PC-9 (cell line): ENCODE data around the gene TRIM44. TPM values are rescaled to one million over a fixed set of nuclear protein-coding genes. Genes with fewer than 3 reads are reported as not detected.

Experiments used
- BruUV-seq: library from RNA; stranded (reverse); fragments of 400-500 nt; replicated peaks from 2 replicates; lab custom pipeline; 2021; lab: Mats Ljungman, UMichigan
- CTCF ChIA-PET: fragments of 300-600 bp; sonication (Branson Sonifier 250); formaldehyde crosslinking; loops from one replicate; lab custom pipeline; 2022; ENCODE audit warnings: antibody characterized with exemption; lab: Charles Lee
- POLR2A ChIA-PET: fragments of 300-600 bp; sonication (Branson Sonifier 250); formaldehyde crosslinking; loops from one replicate; lab custom pipeline; 2022; ENCODE audit warnings: antibody characterized with exemption; ENCODE audit not compliant: unreplicated experiment; lab: Charles Lee
- DNase-seq, 2 experiments: peaks; one replicate each; pipeline versions ENCODE4 v3.0.0 to v3.0.0-alpha.2; 2015 to 2022; ENCODE audit warnings: mixed read lengths in 1 of 2
- H2AFZ ChIP-seq: fragments of 200-600 bp; sonication (generic); 2 replicates; pipeline ENCODE4 v1.8.1; 2017; ENCODE audit warnings: antibody characterized with exemption
- H3F3A ChIP-seq: fragments of 200-600 bp; sonication (generic); 2 replicates; pipeline ENCODE4 v1.8.1; 2017; ENCODE audit warnings: antibody characterized with exemption, mild to moderate bottlenecking, low read depth; ENCODE audit not compliant: insufficient read depth
- H3K27ac ChIP-seq: fragments of 200-600 bp; sonication (generic); 2 replicates; pipeline ENCODE4 v1.6.1; 2016; ENCODE audit warnings: mixed run types
- H3K27me3 ChIP-seq: fragments of 200-600 bp; sonication (generic); 2 replicates; pipeline ENCODE4 v1.6.1; 2016; ENCODE audit warnings: low read depth, mixed run types; ENCODE audit not compliant: insufficient read depth
- H3K36me3 ChIP-seq: fragments of 200-600 bp; sonication (generic); 2 replicates; pipeline ENCODE4 v1.6.1; 2016; ENCODE audit warnings: low read depth, mixed run types
- H3K4me1 ChIP-seq: fragments of 200-600 bp; sonication (generic); replicated peaks from 2 replicates; pipeline ENCODE4 v1.6.1; 2016; ENCODE audit warnings: mixed run types; ENCODE audit not compliant: insufficient read depth
- H3K4me2 ChIP-seq: fragments of 200-600 bp; sonication (generic); 2 replicates; pipeline ENCODE4 v1.6.1; 2017; ENCODE audit warnings: mixed run types
- H3K4me3 ChIP-seq: fragments of 200-600 bp; sonication (generic); 2 replicates; pipeline ENCODE4 v1.6.1; 2016; ENCODE audit warnings: mixed run types
- H3K79me2 ChIP-seq: fragments of 200-600 bp; sonication (generic); 2 replicates; pipeline ENCODE4 v1.6.1; 2017; ENCODE audit warnings: low read depth, mixed run types
- H3K9me2 ChIP-seq: fragments of 200-600 bp; sonication (generic); 2 replicates; pipeline ENCODE4 v1.8.1; 2017; ENCODE audit warnings: mild to moderate bottlenecking; ENCODE audit not compliant: insufficient read depth
- H3K9me3 ChIP-seq: fragments of 200-600 bp; sonication (generic); 2 replicates; pipeline ENCODE4 v1.8.1; 2016; ENCODE audit warnings: low read depth; ENCODE audit not compliant: insufficient read depth
- H4K20me1 ChIP-seq: fragments of 200-600 bp; sonication (generic); 2 replicates; pipeline ENCODE4 v1.8.1; 2017; ENCODE audit not compliant: insufficient read depth
- CTCF ChIP-seq: fragments of 200-600 bp; sonication (generic); conservative IDR thresholded peaks from 2 replicates; pipeline ENCODE4 v1.6.1; 2017; ENCODE audit warnings: mixed run types, antibody characterized with exemption, mild to moderate bottlenecking, moderate library complexity
- EZH2 ChIP-seq: fragments of 200-600 bp; sonication (generic); IDR thresholded peaks from 2 replicates; pipeline ENCODE4 v1.8.0; 2017; ENCODE audit warnings: antibody characterized with exemption, low read depth
- intact Hi-C: fragments of 100-400 bp; cut with micrococcal nuclease; formaldehyde crosslinking; loops from one replicate; pipeline ENCODE4 v1.10.0; 2022; ENCODE audit not compliant: unreplicated experiment
- total RNA-seq: library from RNA; stranded (reverse); gene quantifications from 2 replicates; pipeline ENCODE4 v1.2.3, GENCODE V29; 2021

Gene TRIM44
- total RNA-seq, 1 experiment from 2014 or later: 100 TPM

GRCh38 chr11:35661534-35661933, 1.0 kb upstream of the TRIM44 start:
- TF ChIP-seq CTCF: no peak
- TF ChIP-seq EZH2: no peak
- Histone ChIP-seq H2AFZ (peak overlapping the region; percentile 92), H3K4me3 (peak overlapping the region; percentile 88), H3K9me3 (peaks cover 26% of the 10 kb centered on the region), H3K4me1 (peaks cover 46% of the 10 kb centered on the region), H3K36me3 (peaks cover 21% of the 10 kb centered on the region), H3K27ac (peak overlapping the region; percentile 89), H3K79me2 (peaks cover 36% of the 10 kb centered on the region), H3K9me2 (no peaks in the 10 kb centered on the region), H3K4me2 (peak overlapping the region; percentile 87), H4K20me1 (no peaks in the 10 kb centered on the region), H3K27me3 (no peaks in the 10 kb centered on the region), H3F3A (peaks cover 13% of the 10 kb centered on the region)
- ChIA-PET CTCF (interaction anchor here (0.6 kb wide), 1 partner anchor 160 kb away, joined by 8 read pairs; no protein-coding TSS in a partner anchor), POLR2A (interaction anchor here (0.6 kb wide), 1 partner anchor 596 kb away, joined by 3 read pairs; no protein-coding TSS in a partner anchor)
- intact Hi-C loops: loop anchor here (5.0 kb wide), 2 partner anchors 136 to 174 kb away; no protein-coding TSS in a partner anchor
- no peak for DNase-seq
- no TSS peak for BruUV-seq

- DNase-seq: peak; percentile 38 to 78
- H3K79me2 ChIP-seq: peaks cover 42% of the 10 kb centered on the region
- H3K27ac ChIP-seq: peak overlapping the region; percentile 89
- ChIA-PET POLR2A (no interaction called here), CTCF (interaction anchor here (0.6 to 0.8 kb wide), 3 partner anchors 160 to 714 kb away, joined by 3 to 8 read pairs (median 4); no protein-coding TSS in a partner anchor)
- peaks cover 47% of the 10 kb centered on the region for H3K4me1 ChIP-seq
- no peaks in the 10 kb centered on the region for H3K9me2 ChIP-seq
- intact Hi-C loops: loop anchor here (1.0 to 5.0 kb wide), 5 partner anchors 40 to 487 kb away; no protein-coding TSS in a partner anchor
- H2AFZ ChIP-seq: peak overlapping the region; percentile 92
- H3K4me2 ChIP-seq: peak overlapping the region; percentile 87
- peak overlapping the region; percentile 88 for H3K4me3 ChIP-seq
- TSS peak; percentile 81 for BruUV-seq
- H3K27me3 ChIP-seq: no peaks in the 10 kb centered on the region
- peaks cover 13% of the 10 kb centered on the region for H3F3A ChIP-seq
- H3K36me3 ChIP-seq: peaks cover 21% of the 10 kb centered on the region
- TF ChIP-seq EZH2: no peak
- TF ChIP-seq CTCF: no peak; the same call in 1 of the 2 replicates
- no peaks in the 10 kb centered on the region for H4K20me1 ChIP-seq
- H3K9me3 ChIP-seq: peaks cover 32% of the 10 kb centered on the region
Measured at GRCh38 chr11:35662061-35662648, 420 bp upstream of the TRIM44 start.

GRCh38 chr11:35663408-35663702, 780 bp downstream of the TRIM44 start:
- Histone ChIP-seq H3K27ac (peak overlapping the region; percentile 89), H3K4me1 (peaks cover 47% of the 10 kb centered on the region), H3K36me3 (peaks cover 24% of the 10 kb centered on the region), H3F3A (peaks cover 13% of the 10 kb centered on the region), H3K79me2 (peaks cover 54% of the 10 kb centered on the region), H3K4me2 (peak overlapping the region; percentile 87), H3K9me2 (no peaks in the 10 kb centered on the region), H4K20me1 (peaks cover 12% of the 10 kb centered on the region), H3K4me3 (peak overlapping the region; percentile 88), H2AFZ (peak overlapping the region; percentile 92), H3K9me3 (peaks cover 33% of the 10 kb centered on the region), H3K27me3 (no peaks in the 10 kb centered on the region)
- POLR2A ChIA-PET: no interaction called here
- CTCF ChIA-PET: no interaction called here
- TF ChIP-seq CTCF (no peak), EZH2 (no peak)
- no peak for DNase-seq
- BruUV-seq: no TSS peak
- intact Hi-C loops: loop anchor here (2.0 to 5.0 kb wide), 3 partner anchors 134 to 485 kb away; no protein-coding TSS in a partner anchor
